ENCODE data around the gene YPEL4.

YPEL4 gene

DNA sequence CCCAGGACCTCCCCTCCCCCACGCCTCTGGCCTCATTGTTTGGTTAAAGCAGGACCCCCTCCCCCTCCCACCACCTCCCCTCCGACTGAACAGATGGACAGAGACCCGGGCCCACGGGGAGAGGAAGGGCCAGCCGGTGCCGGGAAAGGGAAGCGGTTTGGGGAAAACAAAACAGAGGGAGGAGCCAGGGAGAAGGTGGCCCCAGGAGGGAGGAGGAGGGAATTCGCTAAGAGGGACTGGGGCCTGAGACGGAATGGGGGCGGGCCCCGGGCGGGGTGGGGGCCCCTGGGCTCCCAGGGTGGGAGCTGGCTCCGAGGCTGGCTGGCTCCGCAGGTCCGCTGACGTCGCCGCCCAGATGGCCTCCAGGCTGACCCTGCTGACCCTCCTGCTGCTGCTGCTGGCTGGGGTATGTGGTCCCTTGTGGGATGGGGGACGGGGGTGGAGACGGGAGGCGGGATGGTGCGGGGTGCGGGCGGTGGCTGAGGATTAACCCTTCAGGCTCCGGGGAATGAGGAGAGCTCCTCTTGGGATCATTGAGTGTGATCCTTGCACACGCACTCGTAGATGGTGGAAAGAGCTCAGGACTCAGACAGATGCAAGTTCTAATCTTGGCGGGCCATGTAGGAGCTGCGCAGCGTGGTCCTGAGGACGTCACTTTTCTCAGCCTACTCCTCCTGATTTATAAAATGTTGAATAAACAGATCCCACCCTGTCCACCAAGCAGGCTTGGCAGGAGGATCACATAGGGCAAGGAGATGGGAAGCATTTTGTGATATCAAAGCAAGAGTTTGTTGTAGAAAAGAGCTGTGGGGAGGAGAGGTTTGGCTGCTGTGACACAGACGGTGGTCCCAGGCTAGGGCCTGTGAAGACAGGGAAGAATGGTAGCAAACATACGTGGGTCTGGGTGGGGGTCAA, 51.5 kb downstream of the YPEL4 start:
- peak overlapping the region; percentile 43 for H3K4me3 ChIP-seq (ENCODE audit: low read depth, low read length)
- DNase-seq (ENCODE audit: low read depth) = peak; percentile 39

- DNase-seq (ENCODE audit: low read depth) = no peak
- H3K4me3 ChIP-seq (ENCODE audit: low read depth, low read length) = peak within 1 kb of the TSS; percentile 43
Observed at GRCh38 chr11:57597461-57597915, 52.2 kb downstream of the YPEL4 start, which contains the start of gene SERPING1. SERPING1 (plus strand) TSS chr11:57597685; CDS start chr11:57598271, 586 bp downstream.

GRCh38 chr11:57596266-57596885, 53.3 kb downstream of the YPEL4 start:
- no peak overlapping the region for H3K4me3 ChIP-seq (ENCODE audit: low read depth, low read length)
- DNase-seq (ENCODE audit: low read depth) = no peak

All from skeletal muscle cell (primary cell).